ENCODE results near the gene MPDZ.

The MPDZ gene

GRCh38 chr9:13127131-13127530 lies 152.4 kb downstream of the MPDZ start:
- no peak overlapping the region for H3K4me3 ChIP-seq (ENCODE audit: control insufficient read depth, low read depth, low read length)
- no peak for TF ChIP-seq CTCF (conservative IDR thresholded peaks at IDR 0.05; ENCODE audit: control insufficient read depth, insufficient read depth, low read depth, low read length)

GRCh38 chr9:13125261-13125660 lies 154.2 kb downstream of the MPDZ start:
- no peak for DNase-seq (ENCODE audit: low read depth)
- no peak for TF ChIP-seq CTCF (conservative IDR thresholded peaks at IDR 0.05; ENCODE audit: control insufficient read depth, insufficient read depth, low read depth, low read length)
- no peak overlapping the region for H3K4me3 ChIP-seq (ENCODE audit: control insufficient read depth, low read depth, low read length)

More at GRCh38 chr9:13127131-13127530, 152.4 kb downstream of the MPDZ start:
- DNase-seq (ENCODE audit: low read depth), result no peak

- H3K4me3 ChIP-seq (ENCODE audit: control insufficient read depth, low read depth, low read length), result no peak overlapping the region
- DNase-seq (ENCODE audit: low read depth), result no peak
- no peak for TF ChIP-seq CTCF (conservative IDR thresholded peaks at IDR 0.05; ENCODE audit: control insufficient read depth, insufficient read depth, low read depth, low read length)
These were observed 156.6 kb downstream of the MPDZ start for GRCh38 chr9:13122756-13123369.

- no peak for DNase-seq (ENCODE audit: low read depth)
- H3K4me3 ChIP-seq (ENCODE audit: control insufficient read depth, low read depth, low read length), result no peak overlapping the region
- no peak for TF ChIP-seq CTCF (conservative IDR thresholded peaks at IDR 0.05; ENCODE audit: control insufficient read depth, insufficient read depth, low read depth, low read length)
These were observed 161.2 kb downstream of the MPDZ start for GRCh38 chr9:13118313-13118712.

GRCh38 chr9:13116292-13116691 lies 163.2 kb downstream of the MPDZ start:
- no peak for TF ChIP-seq CTCF (conservative IDR thresholded peaks at IDR 0.05; ENCODE audit: control insufficient read depth, insufficient read depth, low read depth, low read length)
- no peak overlapping the region for H3K4me3 ChIP-seq (ENCODE audit: control insufficient read depth, low read depth, low read length)

GRCh38 chr9:13113751-13114150 lies 165.7 kb downstream of the MPDZ start:
- no peak for TF ChIP-seq CTCF (conservative IDR thresholded peaks at IDR 0.05; ENCODE audit: control insufficient read depth, insufficient read depth, low read depth, low read length)
- H3K4me3 ChIP-seq (ENCODE audit: control insufficient read depth, low read depth, low read length), result no peak overlapping the region
- peak; percentile 29 for DNase-seq (ENCODE audit: low read depth)

More at GRCh38 chr9:13116292-13116691, 163.2 kb downstream of the MPDZ start:
- no peak for DNase-seq (ENCODE audit: low read depth)

GRCh38 chr9:13113216-13113615 lies 166.3 kb downstream of the MPDZ start:
- peak; percentile 67 for DNase-seq (ENCODE audit: low read depth)
- TF ChIP-seq CTCF (conservative IDR thresholded peaks at IDR 0.05; ENCODE audit: control insufficient read depth, insufficient read depth, low read depth, low read length), result no peak
- H3K4me3 ChIP-seq (ENCODE audit: control insufficient read depth, low read depth, low read length), result no peak overlapping the region
